ENCODE data around the gene SDR42E1.

The SDR42E1 gene

GRCh38 chr16:81971853-81972252 lies 39.4 kb downstream of the SDR42E1 start:
- Histone ChIP-seq H3K27ac (no peak overlapping the region), H3K79me2 (ENCODE audit: insufficient read depth, low read depth) (no peaks in the 10 kb centered on the region), H3K4me2 (no peak overlapping the region), H3K9ac (no peak overlapping the region), H3K4me3 (IDR thresholded peaks at IDR 0.05; ENCODE audit: insufficient read depth, low read depth, low read length) (no peak overlapping the region), H4K20me1 (ENCODE audit: insufficient read depth) (no peaks in the 10 kb centered on the region), H3K4me1 (ENCODE audit: low read depth, poor library complexity, severe bottlenecking) (no peaks in the 10 kb centered on the region), H3K27me3 (ENCODE audit: insufficient read depth, low read depth) (no peaks in the 10 kb centered on the region), H2AFZ (ENCODE audit: low read depth) (no peak overlapping the region), H3K36me3 (ENCODE audit: insufficient read depth) (no peaks in the 10 kb centered on the region)
- TF ChIP-seq, protein P1, sequence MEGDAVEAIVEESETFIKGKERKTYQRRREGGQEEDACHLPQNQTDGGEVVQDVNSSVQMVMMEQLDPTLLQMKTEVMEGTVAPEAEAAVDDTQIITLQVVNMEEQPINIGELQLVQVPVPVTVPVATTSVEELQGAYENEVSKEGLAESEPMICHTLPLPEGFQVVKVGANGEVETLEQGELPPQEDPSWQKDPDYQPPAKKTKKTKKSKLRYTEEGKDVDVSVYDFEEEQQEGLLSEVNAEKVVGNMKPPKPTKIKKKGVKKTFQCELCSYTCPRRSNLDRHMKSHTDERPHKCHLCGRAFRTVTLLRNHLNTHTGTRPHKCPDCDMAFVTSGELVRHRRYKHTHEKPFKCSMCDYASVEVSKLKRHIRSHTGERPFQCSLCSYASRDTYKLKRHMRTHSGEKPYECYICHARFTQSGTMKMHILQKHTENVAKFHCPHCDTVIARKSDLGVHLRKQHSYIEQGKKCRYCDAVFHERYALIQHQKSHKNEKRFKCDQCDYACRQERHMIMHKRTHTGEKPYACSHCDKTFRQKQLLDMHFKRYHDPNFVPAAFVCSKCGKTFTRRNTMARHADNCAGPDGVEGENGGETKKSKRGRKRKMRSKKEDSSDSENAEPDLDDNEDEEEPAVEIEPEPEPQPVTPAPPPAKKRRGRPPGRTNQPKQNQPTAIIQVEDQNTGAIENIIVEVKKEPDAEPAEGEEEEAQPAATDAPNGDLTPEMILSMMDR (conservative IDR thresholded peaks at IDR 0.05; ENCODE audit: low read depth, low read length), result no peak

DNA sequence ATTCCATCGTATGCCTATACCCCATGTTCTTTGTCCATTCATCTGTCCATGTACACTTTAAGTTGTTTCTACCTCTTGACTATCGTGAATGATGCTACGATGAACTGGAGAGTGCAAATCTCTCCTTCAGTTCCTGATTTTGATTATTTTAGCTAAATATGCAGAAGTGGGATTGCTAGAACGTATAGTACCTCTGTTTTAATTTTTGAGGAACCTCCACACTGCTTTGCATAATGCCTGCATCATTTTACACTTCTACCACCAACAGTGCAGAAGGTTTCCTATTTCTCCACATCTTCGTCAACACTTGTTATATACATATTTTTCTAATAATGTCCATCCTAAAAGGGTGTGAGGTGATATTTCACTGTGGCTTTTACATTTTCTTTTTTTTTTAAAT lies 43.9 kb downstream of the SDR42E1 start:
- Histone ChIP-seq H3K9ac (no peak overlapping the region), H3K4me2 (no peak overlapping the region), H3K79me2 (ENCODE audit: insufficient read depth, low read depth) (no peaks in the 10 kb centered on the region), H3K27ac (no peak overlapping the region), H3K27me3 (ENCODE audit: insufficient read depth, low read depth) (no peaks in the 10 kb centered on the region), H4K20me1 (ENCODE audit: insufficient read depth) (no peaks in the 10 kb centered on the region), H3K36me3 (ENCODE audit: insufficient read depth) (no peaks in the 10 kb centered on the region), H3K4me3 (IDR thresholded peaks at IDR 0.05; ENCODE audit: insufficient read depth, low read depth, low read length) (no peak overlapping the region), H3K4me1 (ENCODE audit: low read depth, poor library complexity, severe bottlenecking) (no peaks in the 10 kb centered on the region), H2AFZ (ENCODE audit: low read depth) (no peak overlapping the region)
- TF ChIP-seq, protein P1 (conservative IDR thresholded peaks at IDR 0.05; ENCODE audit: low read depth, low read length), result no peak

DNA sequence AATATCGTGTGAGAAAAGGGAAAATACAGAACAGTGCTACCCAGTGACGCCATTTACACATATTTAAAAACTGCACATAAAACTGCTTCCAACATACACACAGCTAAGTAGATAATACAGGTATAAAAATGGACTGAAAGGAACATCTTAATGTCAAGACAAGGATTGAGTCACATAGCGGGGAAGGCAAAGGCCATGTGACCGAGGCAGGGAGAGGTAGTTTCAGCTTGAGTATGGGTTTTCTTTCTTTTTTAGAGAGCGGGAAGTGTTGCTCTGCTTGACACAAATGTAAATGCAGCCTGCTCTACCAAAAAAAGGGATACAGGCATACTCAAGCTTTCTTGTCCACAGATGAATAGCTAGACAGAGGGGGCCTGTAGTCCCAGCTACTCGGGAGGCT lies 46.5 kb downstream of the SDR42E1 start:
- Histone ChIP-seq H3K27ac (no peak overlapping the region), H3K4me1 (ENCODE audit: low read depth, poor library complexity, severe bottlenecking) (no peaks in the 10 kb centered on the region), H4K20me1 (ENCODE audit: insufficient read depth) (no peaks in the 10 kb centered on the region), H3K4me3 (IDR thresholded peaks at IDR 0.05; ENCODE audit: insufficient read depth, low read depth, low read length) (no peak overlapping the region), H3K27me3 (ENCODE audit: insufficient read depth, low read depth) (no peaks in the 10 kb centered on the region), H3K36me3 (ENCODE audit: insufficient read depth) (no peaks in the 10 kb centered on the region), H2AFZ (ENCODE audit: low read depth) (no peak overlapping the region), H3K4me2 (no peak overlapping the region), H3K9ac (no peak overlapping the region), H3K79me2 (ENCODE audit: insufficient read depth, low read depth) (no peaks in the 10 kb centered on the region)
- TF ChIP-seq, protein P1 (conservative IDR thresholded peaks at IDR 0.05; ENCODE audit: low read depth, low read length), result no peak

GRCh38 chr16:81956213-81956948 lies 54.9 kb downstream of the SDR42E1 start:
- Histone ChIP-seq H3K79me2 (ENCODE audit: insufficient read depth, low read depth) (no peaks in the 10 kb centered on the region), H3K4me3 (IDR thresholded peaks at IDR 0.05; ENCODE audit: insufficient read depth, low read depth, low read length) (no peak overlapping the region), H2AFZ (ENCODE audit: low read depth) (no peak overlapping the region), H3K27ac (no peak overlapping the region), H3K9ac (no peak overlapping the region), H3K4me1 (ENCODE audit: low read depth, poor library complexity, severe bottlenecking) (no peaks in the 10 kb centered on the region), H3K27me3 (ENCODE audit: insufficient read depth, low read depth) (no peaks in the 10 kb centered on the region), H3K4me2 (no peak overlapping the region), H3K36me3 (ENCODE audit: insufficient read depth) (no peaks in the 10 kb centered on the region), H4K20me1 (ENCODE audit: insufficient read depth) (no peaks in the 10 kb centered on the region)
- TF ChIP-seq, protein P1 (conservative IDR thresholded peaks at IDR 0.05; ENCODE audit: low read depth, low read length), result no peak
